ENCODE data around the gene TNFRSF1A. TPM values are rescaled to one million over a fixed set of nuclear protein-coding genes. Genes with fewer than 3 reads are reported as not detected.

TNFRSF1A gene
- total RNA-seq, 1 experiment from 2014 or later, result 59.9 TPM

DNA sequence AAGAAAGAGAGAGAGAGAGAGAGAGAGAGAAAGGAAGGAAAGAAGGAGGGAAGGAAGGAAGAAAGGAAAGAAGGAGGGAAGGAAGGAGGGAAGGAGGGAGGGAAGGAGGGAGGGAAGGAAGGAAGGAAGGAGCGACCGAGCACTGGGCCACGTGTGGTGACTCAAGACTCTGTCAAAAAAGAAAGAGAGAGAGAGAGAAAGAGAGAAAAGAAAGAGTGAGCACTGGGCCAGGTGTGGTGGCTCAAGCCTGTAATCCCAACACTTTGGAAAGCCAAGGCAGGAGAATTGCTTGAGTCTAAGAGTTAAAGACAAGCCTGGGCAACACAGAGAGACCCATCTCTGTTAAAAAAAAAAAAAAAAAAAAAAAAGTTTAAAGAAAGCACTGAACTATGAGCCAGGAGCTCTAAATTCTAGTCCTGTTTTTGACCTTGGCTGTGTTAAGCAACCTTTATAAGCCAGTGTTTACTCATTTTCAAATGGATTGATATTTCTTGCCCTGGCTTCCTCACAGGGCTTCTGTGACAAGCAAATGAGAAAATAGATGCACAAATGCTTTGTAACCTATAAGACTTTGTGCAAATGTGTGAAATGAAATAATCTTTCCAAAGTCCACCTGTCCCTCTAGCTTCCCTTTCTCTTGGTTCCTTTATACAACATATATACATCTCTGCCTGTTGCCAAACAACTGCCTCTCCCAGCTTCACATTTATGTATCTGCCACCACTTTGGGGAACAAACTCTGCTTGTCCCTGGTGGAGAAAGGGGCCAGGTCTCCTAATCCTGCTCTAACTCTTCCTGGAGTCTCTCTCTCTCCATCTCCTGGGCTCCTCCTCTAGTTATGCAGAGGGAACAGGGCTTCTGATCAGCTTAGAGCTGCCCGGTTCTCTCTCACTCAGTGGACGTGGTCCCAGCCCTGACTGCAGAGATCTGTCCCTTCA, 47.5 kb downstream of the TNFRSF1A start:
- Histone ChIP-seq H3K23me2 (ENCODE audit: insufficient read length, low read depth, low read length, poor library complexity, severe bottlenecking) (no peaks in the 10 kb centered on the region), H3K18ac (ENCODE audit: insufficient read length, low read depth, low read length) (peak overlapping the region; percentile 40), H4K8ac (replicated peaks; ENCODE audit: insufficient read length, low read depth, low read length) (no peak overlapping the region), H3K56ac (ENCODE audit: insufficient read length, low read depth, low read length) (no peak overlapping the region), H3K9me3 (ENCODE audit: control insufficient read depth, low read depth, low read length) (no peaks in the 10 kb centered on the region), H2AK5ac (ENCODE audit: insufficient read length, low read length) (no peak overlapping the region), H2BK15ac (ENCODE audit: low read depth, low read length) (no peak overlapping the region), H2BK5ac (ENCODE audit: insufficient read length, low read length) (no peak overlapping the region), H4K20me1 (ENCODE audit: control insufficient read depth, insufficient read depth, insufficient read length) (no peaks in the 10 kb centered on the region), H2AFZ (ENCODE audit: low read length) (no peak overlapping the region), H3K14ac (ENCODE audit: insufficient read depth, low read length) (no peak overlapping the region), H3K9ac (ENCODE audit: extremely low read depth, insufficient read length, low read length) (no peak overlapping the region), H4K5ac (ENCODE audit: insufficient read length, low read depth, low read length) (no peak overlapping the region), H2BK120ac (ENCODE audit: low read depth, low read length, poor library complexity, severe bottlenecking) (no peak overlapping the region), H3K79me2 (ENCODE audit: insufficient read depth, low read length) (no peaks in the 10 kb centered on the region), H2BK12ac (ENCODE audit: insufficient read length, low read depth, low read length) (no peak overlapping the region), H3K27ac (ENCODE audit: insufficient read length, low read depth, low read length) (no peak overlapping the region), H3K4me2 (ENCODE audit: insufficient read depth, insufficient read length, low read length) (no peak overlapping the region), H3K23ac (ENCODE audit: insufficient read length, low read depth, low read length) (no peak overlapping the region), H2BK20ac (ENCODE audit: low read depth, low read length, poor library complexity, severe bottlenecking) (no peak overlapping the region), H3K27me3 (ENCODE audit: insufficient read depth, low read length) (no peaks in the 10 kb centered on the region), H4K91ac (ENCODE audit: insufficient read length, low read depth, low read length) (no peak overlapping the region), H3K79me1 (ENCODE audit: insufficient read depth, low read depth, low read length, poor library complexity, severe bottlenecking) (no peaks in the 10 kb centered on the region), H3K4me1 (ENCODE audit: insufficient read depth, low read length) (no peaks in the 10 kb centered on the region; the same call in 1 of the 2 replicates), H3K4ac (ENCODE audit: low read depth, low read length) (no peak overlapping the region; the same call in 1 of the 2 replicates), H3T11ph (ENCODE audit: low read length) (no peak overlapping the region)
- no CpG with 5 or more reads among the region's 5 CpGs for WGBS (ENCODE audit: extremely low coverage, insufficient read length, low lambda C conversion rate)
- peaks cover 13% of the 10 kb centered on the region in 2 experiments for H3K4me1 Mint-ChIP-seq
- no peak overlapping the region; a peak in 1 of 7 replicates for H3K27ac Mint-ChIP-seq
- no peaks in the 10 kb centered on the region for H3K27me3 Mint-ChIP-seq (ENCODE audit: low read depth)
- peaks cover 15 to 17% of the 10 kb centered on the region in 2 experiments for H3K9me3 Mint-ChIP-seq
- no peak for TF ChIP-seq CTCF (conservative IDR thresholded peaks at IDR 0.05)
- DNase-seq, result no peak
- no peak overlapping the region for H3K4me3 Mint-ChIP-seq
- peaks cover 0 to 15% (median 6%) of the 10 kb centered on the region in 3 experiments; a peak in 5 of 7 replicates for H3K36me3 Mint-ChIP-seq (ENCODE audit: insufficient read depth in 1 of 3, low read depth in 3 of 3)

Data from H9 (cell line).